PC-9 (cell line): ENCODE data around the gene GATC. TPM values are rescaled to one million over a fixed set of nuclear protein-coding genes. Genes with fewer than 3 reads are reported as not detected.

Source experiments
- BruUV-seq: library from RNA; stranded (reverse); fragments of 400-500 nt; replicated peaks from 2 replicates; lab custom pipeline; 2021; lab: Mats Ljungman, UMichigan
- CTCF ChIA-PET: fragments of 300-600 bp; sonication (Branson Sonifier 250); formaldehyde crosslinking; loops from one replicate; lab custom pipeline; 2022; ENCODE audit warnings: antibody characterized with exemption; lab: Charles Lee
- POLR2A ChIA-PET: fragments of 300-600 bp; sonication (Branson Sonifier 250); formaldehyde crosslinking; loops from one replicate; lab custom pipeline; 2022; ENCODE audit warnings: antibody characterized with exemption; ENCODE audit not compliant: unreplicated experiment; lab: Charles Lee
- DNase-seq, 2 experiments: peaks; one replicate each; pipeline versions ENCODE4 v3.0.0 to v3.0.0-alpha.2; 2015 to 2022; ENCODE audit warnings: mixed read lengths in 1 of 2
- H2AFZ ChIP-seq: fragments of 200-600 bp; sonication (generic); 2 replicates; pipeline ENCODE4 v1.8.1; 2017; ENCODE audit warnings: antibody characterized with exemption
- H3F3A ChIP-seq: fragments of 200-600 bp; sonication (generic); 2 replicates; pipeline ENCODE4 v1.8.1; 2017; ENCODE audit warnings: antibody characterized with exemption, mild to moderate bottlenecking, low read depth; ENCODE audit not compliant: insufficient read depth
- H3K27ac ChIP-seq: fragments of 200-600 bp; sonication (generic); 2 replicates; pipeline ENCODE4 v1.6.1; 2016; ENCODE audit warnings: mixed run types
- H3K27me3 ChIP-seq: fragments of 200-600 bp; sonication (generic); 2 replicates; pipeline ENCODE4 v1.6.1; 2016; ENCODE audit warnings: low read depth, mixed run types; ENCODE audit not compliant: insufficient read depth
- H3K36me3 ChIP-seq: fragments of 200-600 bp; sonication (generic); 2 replicates; pipeline ENCODE4 v1.6.1; 2016; ENCODE audit warnings: low read depth, mixed run types
- H3K4me1 ChIP-seq: fragments of 200-600 bp; sonication (generic); replicated peaks from 2 replicates; pipeline ENCODE4 v1.6.1; 2016; ENCODE audit warnings: mixed run types; ENCODE audit not compliant: insufficient read depth
- H3K4me2 ChIP-seq: fragments of 200-600 bp; sonication (generic); 2 replicates; pipeline ENCODE4 v1.6.1; 2017; ENCODE audit warnings: mixed run types
- H3K4me3 ChIP-seq: fragments of 200-600 bp; sonication (generic); 2 replicates; pipeline ENCODE4 v1.6.1; 2016; ENCODE audit warnings: mixed run types
- H3K79me2 ChIP-seq: fragments of 200-600 bp; sonication (generic); 2 replicates; pipeline ENCODE4 v1.6.1; 2017; ENCODE audit warnings: low read depth, mixed run types
- H3K9me2 ChIP-seq: fragments of 200-600 bp; sonication (generic); 2 replicates; pipeline ENCODE4 v1.8.1; 2017; ENCODE audit warnings: mild to moderate bottlenecking; ENCODE audit not compliant: insufficient read depth
- H3K9me3 ChIP-seq: fragments of 200-600 bp; sonication (generic); 2 replicates; pipeline ENCODE4 v1.8.1; 2016; ENCODE audit warnings: low read depth; ENCODE audit not compliant: insufficient read depth
- H4K20me1 ChIP-seq: fragments of 200-600 bp; sonication (generic); 2 replicates; pipeline ENCODE4 v1.8.1; 2017; ENCODE audit not compliant: insufficient read depth
- CTCF ChIP-seq: fragments of 200-600 bp; sonication (generic); conservative IDR thresholded peaks from 2 replicates; pipeline ENCODE4 v1.6.1; 2017; ENCODE audit warnings: mixed run types, antibody characterized with exemption, mild to moderate bottlenecking, moderate library complexity
- EZH2 ChIP-seq: fragments of 200-600 bp; sonication (generic); IDR thresholded peaks from 2 replicates; pipeline ENCODE4 v1.8.0; 2017; ENCODE audit warnings: antibody characterized with exemption, low read depth
- intact Hi-C: fragments of 100-400 bp; cut with micrococcal nuclease; formaldehyde crosslinking; loops from one replicate; pipeline ENCODE4 v1.10.0; 2022; ENCODE audit not compliant: unreplicated experiment
- total RNA-seq: library from RNA; stranded (reverse); gene quantifications from 2 replicates; pipeline ENCODE4 v1.2.3, GENCODE V29; 2021

GATC gene
- total RNA-seq, 1 experiment from 2014 or later: 24.3 TPM

- TF ChIP-seq EZH2: no peak
- no peak for TF ChIP-seq CTCF
- Histone ChIP-seq H2AFZ (no peak overlapping the region), H3K36me3 (peaks cover 37% of the 10 kb centered on the region), H3K9me3 (no peaks in the 10 kb centered on the region), H3K9me2 (no peaks in the 10 kb centered on the region), H3F3A (peaks cover 57% of the 10 kb centered on the region; the same call in 1 of the 2 replicates), H3K27ac (no peak overlapping the region), H3K4me3 (no peak overlapping the region), H4K20me1 (peaks cover 65% of the 10 kb centered on the region), H3K4me1 (no peaks in the 10 kb centered on the region), H3K79me2 (peaks cover 17% of the 10 kb centered on the region), H3K27me3 (no peaks in the 10 kb centered on the region), H3K4me2 (no peak overlapping the region)
- intact Hi-C loops: no loop called here
- ChIA-PET POLR2A (no interaction called here), CTCF (interaction anchor here (0.7 kb wide), 1 partner anchor 76 kb away, joined by 3 read pairs; no protein-coding TSS in a partner anchor)
- DNase-seq: no peak
- no TSS peak for BruUV-seq
Measured at GRCh38 chr12:120460157-120460556, 13.9 kb downstream of the GATC start.

- peaks cover 74% of the 10 kb centered on the region for H4K20me1 ChIP-seq
- no peak overlapping the region for H3K4me3 ChIP-seq
- no TSS peak for BruUV-seq
- ChIA-PET CTCF (no interaction called here), POLR2A (interaction anchor here (0.7 kb wide), 1 partner anchor 73 kb away, joined by 12 read pairs; no protein-coding TSS in a partner anchor)
- H2AFZ ChIP-seq: no peak overlapping the region
- H3K36me3 ChIP-seq: peaks cover 48% of the 10 kb centered on the region
- no peaks in the 10 kb centered on the region for H3K9me2 ChIP-seq
- H3K27me3 ChIP-seq: no peaks in the 10 kb centered on the region
- H3K4me2 ChIP-seq: no peak overlapping the region
- no peak for DNase-seq
- no peak overlapping the region for H3K27ac ChIP-seq
- H3K9me3 ChIP-seq: no peaks in the 10 kb centered on the region
- TF ChIP-seq EZH2 (no peak), CTCF (no peak)
- peaks cover 56% of the 10 kb centered on the region; the same call in 1 of the 2 replicates for H3F3A ChIP-seq
- peaks cover 37% of the 10 kb centered on the region for H3K79me2 ChIP-seq
- intact Hi-C loops: no loop called here
- H3K4me1 ChIP-seq: 0 out of 2 replicates have a peak, but pooled peaks cover 5% of the 10 kb centered on the region
Measured at GRCh38 chr12:120462099-120462640, 15.9 kb downstream of the GATC start.

- POLR2A ChIA-PET: no interaction called here
- DNase-seq: no peak
- peaks cover 73% of the 10 kb centered on the region for H4K20me1 ChIP-seq
- intact Hi-C loops: no loop called here
- H3K9me2 ChIP-seq: no peaks in the 10 kb centered on the region
- H3K36me3 ChIP-seq: peaks cover 43% of the 10 kb centered on the region
- H2AFZ ChIP-seq: no peak overlapping the region
- H3K4me1 ChIP-seq: 0 out of 2 replicates have a peak, but pooled peaks cover 15% of the 10 kb centered on the region
- CTCF ChIA-PET: no interaction called here
- no peak overlapping the region for H3K27ac ChIP-seq
- H3K27me3 ChIP-seq: no peaks in the 10 kb centered on the region
- H3K79me2 ChIP-seq: peaks cover 53% of the 10 kb centered on the region
- H3K4me3 ChIP-seq: no peak overlapping the region
- no peak for TF ChIP-seq CTCF
- no peak for TF ChIP-seq EZH2
- no TSS peak for BruUV-seq
- H3K9me3 ChIP-seq: no peaks in the 10 kb centered on the region
- no peak overlapping the region for H3K4me2 ChIP-seq
- peaks cover 46% of the 10 kb centered on the region; the same call in 1 of the 2 replicates for H3F3A ChIP-seq
Measured at GRCh38 chr12:120463712-120464111, 17.5 kb downstream of the GATC start.
